Measurements from ENCODE around the gene TUBB2B.

The TUBB2B gene

GRCh38 chr6:3267162-3267561 is 39.7 kb upstream of the TUBB2B start:
- H3K9ac ChIP-seq (ENCODE audit: low read depth in 1 of 2, low read length in 2 of 2) = no peak overlapping the region
- H3K4me3 ChIP-seq (ENCODE audit: low read length in 2 of 2) = no peak overlapping the region
- peaks cover 33 to 47% of the 10 kb centered on the region in 2 donors for H3K36me3 ChIP-seq (ENCODE audit: control insufficient read depth in 2 of 2, insufficient read depth in 2 of 2, low read length in 2 of 2)
- H3K4me1 ChIP-seq (ENCODE audit: control insufficient read depth in 2 of 2, insufficient read depth in 2 of 2, low read length in 2 of 2) = peaks cover 12 to 20% of the 10 kb centered on the region in 2 donors
- no peak overlapping the region for H3K27ac ChIP-seq (ENCODE audit: low read depth in 2 of 2, low read length in 2 of 2)
- H3K9me3 ChIP-seq (ENCODE audit: control insufficient read depth in 2 of 2, low read length in 2 of 2) = no peaks in the 10 kb centered on the region
- H3K27me3 ChIP-seq (ENCODE audit: control insufficient read depth in 2 of 2, insufficient read depth in 2 of 2, low read length in 2 of 2) = no peaks in the 10 kb centered on the region

- Histone ChIP-seq H3K27me3 (ENCODE audit: control insufficient read depth in 2 of 2, insufficient read depth in 2 of 2, low read length in 2 of 2) (no peaks in the 10 kb centered on the region), H3K27ac (ENCODE audit: low read depth in 2 of 2, low read length in 2 of 2) (no peak overlapping the region), H3K4me3 (ENCODE audit: low read length in 2 of 2) (no peak overlapping the region), H3K4me1 (ENCODE audit: control insufficient read depth in 2 of 2, insufficient read depth in 2 of 2, low read length in 2 of 2) (peaks cover 11 to 17% of the 10 kb centered on the region in 2 donors), H3K9me3 (ENCODE audit: control insufficient read depth in 2 of 2, low read length in 2 of 2) (no peaks in the 10 kb centered on the region), H3K36me3 (ENCODE audit: control insufficient read depth in 2 of 2, insufficient read depth in 2 of 2, low read length in 2 of 2) (peaks cover 24 to 37% of the 10 kb centered on the region in 2 donors), H3K9ac (ENCODE audit: low read depth in 1 of 2, low read length in 2 of 2) (no peak overlapping the region)
Measured at GRCh38 chr6:3266170-3266569, 38.7 kb upstream of the TUBB2B start.

GRCh38 chr6:3265671-3266070 is 38.2 kb upstream of the TUBB2B start:
- H3K36me3 ChIP-seq (ENCODE audit: control insufficient read depth in 2 of 2, insufficient read depth in 2 of 2, low read length in 2 of 2) = peaks cover 22 to 32% of the 10 kb centered on the region in 2 donors
- H3K9me3 ChIP-seq (ENCODE audit: control insufficient read depth in 2 of 2, low read length in 2 of 2) = no peaks in the 10 kb centered on the region
- H3K27ac ChIP-seq (ENCODE audit: low read depth in 2 of 2, low read length in 2 of 2) = no peak overlapping the region
- peaks cover 9 to 15% of the 10 kb centered on the region in 2 donors for H3K4me1 ChIP-seq (ENCODE audit: control insufficient read depth in 2 of 2, insufficient read depth in 2 of 2, low read length in 2 of 2)
- no peaks in the 10 kb centered on the region for H3K27me3 ChIP-seq (ENCODE audit: control insufficient read depth in 2 of 2, insufficient read depth in 2 of 2, low read length in 2 of 2)
- H3K4me3 ChIP-seq (ENCODE audit: low read length in 2 of 2) = no peak overlapping the region
- H3K9ac ChIP-seq (ENCODE audit: low read depth in 1 of 2, low read length in 2 of 2) = no peak overlapping the region

- peak overlapping the region; percentile 33 to 58 for H3K27ac ChIP-seq (ENCODE audit: low read depth in 2 of 2, low read length in 2 of 2)
- peaks cover 12 to 17% of the 10 kb centered on the region in 2 donors for H3K4me1 ChIP-seq (ENCODE audit: control insufficient read depth in 2 of 2, insufficient read depth in 2 of 2, low read length in 2 of 2)
- peaks cover 19 to 21% of the 10 kb centered on the region in 2 donors for H3K36me3 ChIP-seq (ENCODE audit: control insufficient read depth in 2 of 2, insufficient read depth in 2 of 2, low read length in 2 of 2)
- no peak overlapping the region for H3K9ac ChIP-seq (ENCODE audit: low read depth in 1 of 2, low read length in 2 of 2)
- H3K27me3 ChIP-seq (ENCODE audit: control insufficient read depth in 2 of 2, insufficient read depth in 2 of 2, low read length in 2 of 2) = no peaks in the 10 kb centered on the region
- H3K9me3 ChIP-seq (ENCODE audit: control insufficient read depth in 2 of 2, low read length in 2 of 2) = no peaks in the 10 kb centered on the region
- H3K4me3 ChIP-seq (ENCODE audit: low read length in 2 of 2) = no peak overlapping the region
Measured at GRCh38 chr6:3264356-3264755, 36.9 kb upstream of the TUBB2B start.

GRCh38 chr6:3263096-3263495 is 35.6 kb upstream of the TUBB2B start:
- Histone ChIP-seq H3K9ac (ENCODE audit: low read depth in 1 of 2, low read length in 2 of 2) (no peak overlapping the region), H3K4me3 (ENCODE audit: low read length in 2 of 2) (no peak overlapping the region), H3K9me3 (ENCODE audit: control insufficient read depth in 2 of 2, low read length in 2 of 2) (no peaks in the 10 kb centered on the region), H3K4me1 (ENCODE audit: control insufficient read depth in 2 of 2, insufficient read depth in 2 of 2, low read length in 2 of 2) (peaks cover 14 to 22% of the 10 kb centered on the region in 2 donors), H3K27me3 (ENCODE audit: control insufficient read depth in 2 of 2, insufficient read depth in 2 of 2, low read length in 2 of 2) (no peaks in the 10 kb centered on the region), H3K36me3 (ENCODE audit: control insufficient read depth in 2 of 2, insufficient read depth in 2 of 2, low read length in 2 of 2) (peaks cover 11 to 14% of the 10 kb centered on the region in 2 donors), H3K27ac (ENCODE audit: low read depth in 2 of 2, low read length in 2 of 2) (no peak overlapping the region)

- Histone ChIP-seq H3K9me3 (ENCODE audit: control insufficient read depth in 2 of 2, low read length in 2 of 2) (no peaks in the 10 kb centered on the region), H3K4me1 (ENCODE audit: control insufficient read depth in 2 of 2, insufficient read depth in 2 of 2, low read length in 2 of 2) (peaks cover 15 to 23% of the 10 kb centered on the region in 2 donors), H3K36me3 (ENCODE audit: control insufficient read depth in 2 of 2, insufficient read depth in 2 of 2, low read length in 2 of 2) (peaks cover 9 to 11% of the 10 kb centered on the region in 2 donors), H3K4me3 (ENCODE audit: low read length in 2 of 2) (no peak overlapping the region), H3K27ac (ENCODE audit: low read depth in 2 of 2, low read length in 2 of 2) (no peak overlapping the region), H3K9ac (ENCODE audit: low read depth in 1 of 2, low read length in 2 of 2) (no peak overlapping the region), H3K27me3 (ENCODE audit: control insufficient read depth in 2 of 2, insufficient read depth in 2 of 2, low read length in 2 of 2) (no peaks in the 10 kb centered on the region)
Measured at GRCh38 chr6:3261921-3262320, 34.5 kb upstream of the TUBB2B start.

- Histone ChIP-seq H3K4me3 (ENCODE audit: low read length in 2 of 2) (no peak overlapping the region), H3K9me3 (ENCODE audit: control insufficient read depth in 2 of 2, low read length in 2 of 2) (no peaks in the 10 kb centered on the region), H3K27me3 (ENCODE audit: control insufficient read depth in 2 of 2, insufficient read depth in 2 of 2, low read length in 2 of 2) (no peaks in the 10 kb centered on the region), H3K4me1 (ENCODE audit: control insufficient read depth in 2 of 2, insufficient read depth in 2 of 2, low read length in 2 of 2) (peaks cover 15 to 23% of the 10 kb centered on the region in 2 donors), H3K27ac (ENCODE audit: low read depth in 2 of 2, low read length in 2 of 2) (no peak overlapping the region), H3K36me3 (ENCODE audit: control insufficient read depth in 2 of 2, insufficient read depth in 2 of 2, low read length in 2 of 2) (peaks cover 9 to 11% of the 10 kb centered on the region in 2 donors), H3K9ac (ENCODE audit: low read depth in 1 of 2, low read length in 2 of 2) (no peak overlapping the region)
Measured at GRCh38 chr6:3261518-3261820, 34.0 kb upstream of the TUBB2B start.

- Histone ChIP-seq H3K9ac (ENCODE audit: low read depth in 1 of 2, low read length in 2 of 2) (no peak overlapping the region), H3K4me1 (ENCODE audit: control insufficient read depth in 2 of 2, insufficient read depth in 2 of 2, low read length in 2 of 2) (peaks cover 15 to 23% of the 10 kb centered on the region in 2 donors)
Measured at GRCh38 chr6:3260772-3261517, 33.5 kb upstream of the TUBB2B start.

GRCh38 chr6:3260296-3260695 is 32.8 kb upstream of the TUBB2B start:
- no peaks in the 10 kb centered on the region for H3K27me3 ChIP-seq (ENCODE audit: control insufficient read depth in 2 of 2, insufficient read depth in 2 of 2, low read length in 2 of 2)
- H3K9ac ChIP-seq (ENCODE audit: low read depth in 1 of 2, low read length in 2 of 2) = no peak overlapping the region
- no peak overlapping the region for H3K27ac ChIP-seq (ENCODE audit: low read depth in 2 of 2, low read length in 2 of 2)
- H3K36me3 ChIP-seq (ENCODE audit: control insufficient read depth in 2 of 2, insufficient read depth in 2 of 2, low read length in 2 of 2) = peaks cover 9 to 11% of the 10 kb centered on the region in 2 donors
- H3K4me1 ChIP-seq (ENCODE audit: control insufficient read depth in 2 of 2, insufficient read depth in 2 of 2, low read length in 2 of 2) = peaks cover 15 to 23% of the 10 kb centered on the region in 2 donors
- no peak overlapping the region for H3K4me3 ChIP-seq (ENCODE audit: low read length in 2 of 2)
- H3K9me3 ChIP-seq (ENCODE audit: control insufficient read depth in 2 of 2, low read length in 2 of 2) = no peaks in the 10 kb centered on the region

More at GRCh38 chr6:3260772-3261517, 33.5 kb upstream of the TUBB2B start:
- Histone ChIP-seq H3K9me3 (ENCODE audit: control insufficient read depth in 2 of 2, low read length in 2 of 2) (no peaks in the 10 kb centered on the region), H3K27me3 (ENCODE audit: control insufficient read depth in 2 of 2, insufficient read depth in 2 of 2, low read length in 2 of 2) (no peaks in the 10 kb centered on the region), H3K27ac (ENCODE audit: low read depth in 2 of 2, low read length in 2 of 2) (no peak overlapping the region), H3K4me3 (ENCODE audit: low read length in 2 of 2) (no peak overlapping the region), H3K36me3 (ENCODE audit: control insufficient read depth in 2 of 2, insufficient read depth in 2 of 2, low read length in 2 of 2) (peaks cover 9 to 11% of the 10 kb centered on the region in 2 donors)

- peaks cover 15 to 23% of the 10 kb centered on the region in 2 donors for H3K4me1 ChIP-seq (ENCODE audit: control insufficient read depth in 2 of 2, insufficient read depth in 2 of 2, low read length in 2 of 2)
- H3K4me3 ChIP-seq (ENCODE audit: low read length in 2 of 2) = peak overlapping the region; percentile 85 to 97
- peak overlapping the region; percentile 63 to 77 for H3K27ac ChIP-seq (ENCODE audit: low read depth in 2 of 2, low read length in 2 of 2)
- H3K36me3 ChIP-seq (ENCODE audit: control insufficient read depth in 2 of 2, insufficient read depth in 2 of 2, low read length in 2 of 2) = peaks cover 9 to 10% of the 10 kb centered on the region in 2 donors
- H3K9me3 ChIP-seq (ENCODE audit: control insufficient read depth in 2 of 2, low read length in 2 of 2) = no peaks in the 10 kb centered on the region
- no peaks in the 10 kb centered on the region for H3K27me3 ChIP-seq (ENCODE audit: control insufficient read depth in 2 of 2, insufficient read depth in 2 of 2, low read length in 2 of 2)
- peak overlapping the region; percentile 73 to 77 for H3K9ac ChIP-seq (ENCODE audit: low read depth in 1 of 2, low read length in 2 of 2)
Measured at GRCh38 chr6:3259491-3259958, 32.1 kb upstream of the TUBB2B start.

Measured in mucosa of rectum (tissue), 2 donors.